ENCODE results near the gene CNTN5.

DNA sequence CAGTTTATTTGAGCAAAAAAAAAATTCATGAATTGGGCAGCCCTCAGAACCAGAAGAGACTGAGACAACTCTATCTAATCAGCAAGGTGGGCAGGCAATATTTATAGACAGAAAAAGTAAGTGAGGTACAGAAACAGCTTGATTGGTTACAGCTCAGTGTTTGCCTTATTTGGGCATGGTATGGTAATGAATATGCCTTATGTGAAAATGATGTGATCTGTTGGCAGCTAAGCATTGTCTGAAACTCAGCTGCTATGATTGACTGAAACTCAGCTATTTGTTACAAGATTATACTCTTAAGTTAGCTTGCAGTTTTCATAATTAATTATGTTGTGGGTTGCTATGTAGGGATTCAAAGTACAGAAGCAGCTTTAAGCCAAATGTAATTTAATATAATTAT is 127.6 kb downstream of the CNTN5 start:
- TF ChIP-seq POLR2A (IDR thresholded peaks at IDR 0.05; ENCODE audit: low read length) (no peak), GATA1 (IDR thresholded peaks at IDR 0.05; ENCODE audit: low read depth, low read length) (no peak)
